MV-4-11 (cell line): ENCODE data around the gene UIMC1.
"Not testable (repeated sequence)": the region's sequence is repeated elsewhere in the genome, so short reads cannot be mapped to it uniquely, and the experiment has no call there.

Experiments
- DNase-seq: peaks from one replicate; lab custom pipeline; 2025; lab: John Stamatoyannopoulos, UW

Gene UIMC1

DNA sequence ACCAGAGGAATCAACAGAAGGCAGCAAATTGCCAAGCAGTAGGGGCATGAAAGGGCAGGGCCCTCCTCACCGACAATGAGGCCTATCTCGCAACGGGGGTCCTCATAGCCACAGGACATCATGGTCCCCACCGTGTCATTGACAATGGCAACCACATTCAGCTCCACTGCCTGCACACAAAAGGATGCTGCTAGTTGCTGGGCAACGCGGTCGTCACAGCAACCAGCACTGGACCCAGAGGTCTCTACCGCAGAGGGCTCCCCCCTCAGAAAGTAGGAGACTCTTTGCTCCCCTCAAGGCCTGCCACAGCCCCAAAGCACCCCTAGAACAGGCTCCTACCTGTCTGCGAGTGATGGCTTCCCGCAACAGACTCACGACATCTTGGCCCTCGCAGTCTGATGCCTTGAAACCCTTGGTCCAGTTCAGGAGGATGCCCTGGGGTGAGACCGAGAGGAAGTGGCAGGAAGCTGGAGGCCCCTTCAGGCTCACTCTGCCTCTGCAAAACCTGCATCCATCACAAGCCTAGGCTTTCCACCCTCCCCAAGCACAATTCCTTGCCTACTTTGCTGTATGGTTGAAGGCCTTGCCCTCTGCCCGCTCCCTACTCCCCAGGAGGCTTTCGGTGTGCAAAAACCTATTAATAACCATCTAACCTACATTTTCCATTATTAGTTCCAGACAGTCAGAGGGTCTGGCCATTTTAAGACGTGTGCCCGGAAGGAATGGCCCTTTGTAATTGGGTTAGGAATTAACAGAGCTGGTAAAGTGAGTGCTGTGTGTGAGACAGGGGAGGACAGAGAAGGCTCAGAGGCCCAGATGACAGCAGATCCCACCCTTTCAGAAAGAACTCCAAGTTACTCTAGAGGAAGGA, 122.6 kb downstream of the UIMC1 start:
- no peak for DNase-seq

DNA sequence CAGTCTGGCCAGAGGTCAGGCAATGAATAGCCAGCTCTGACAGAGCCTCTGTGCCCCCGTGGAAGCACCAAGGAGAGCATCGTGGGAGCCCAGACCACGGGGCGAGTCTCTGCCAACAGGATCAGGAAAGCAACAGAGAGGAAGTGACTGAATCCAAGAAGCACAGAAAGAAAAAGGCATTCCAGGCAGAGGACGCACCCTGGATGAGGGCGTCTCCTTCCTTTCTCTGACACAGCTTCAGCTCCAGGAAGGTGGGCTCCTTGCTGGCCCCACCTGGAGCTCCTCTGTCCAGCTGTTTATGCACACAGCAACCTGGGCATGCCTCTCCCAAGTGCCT, 124.0 kb downstream of the UIMC1 start:
- no peak for DNase-seq

DNA sequence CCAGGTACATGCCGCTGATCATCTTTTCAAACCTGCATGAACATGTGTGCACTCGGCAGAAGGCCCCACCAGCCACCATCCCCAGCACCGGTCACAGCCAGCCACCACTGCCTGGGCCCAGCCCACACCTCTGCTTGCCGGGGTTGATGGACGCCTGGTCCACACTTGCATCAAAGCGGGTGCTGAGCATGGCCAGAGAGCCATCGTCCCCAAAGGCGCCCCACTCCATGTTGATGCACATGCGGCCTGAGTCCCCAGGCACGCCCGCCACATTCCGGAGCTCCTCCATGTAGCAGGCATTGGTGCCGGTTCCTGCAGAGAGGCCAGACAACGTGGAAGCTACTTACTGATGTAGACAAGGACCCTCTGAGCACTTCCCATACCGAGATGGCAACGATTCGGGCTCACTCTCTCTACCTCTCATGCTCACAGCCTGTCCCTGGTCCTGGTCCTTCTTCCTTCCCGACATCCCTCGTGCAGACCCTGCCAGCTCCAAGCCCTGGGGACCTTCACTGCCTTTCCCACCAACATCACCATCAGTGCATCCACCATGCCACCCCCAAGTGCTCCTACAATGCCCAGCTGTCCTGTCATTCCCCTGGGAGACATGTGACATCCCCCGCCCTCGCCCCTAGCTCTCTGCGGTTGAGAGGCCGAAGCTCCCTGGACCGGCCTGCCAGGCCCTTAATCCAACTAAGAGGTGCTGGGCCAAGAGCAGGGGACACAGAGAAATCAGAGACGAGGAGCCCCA, 124.6 kb downstream of the UIMC1 start:
- no peak for DNase-seq

DNA sequence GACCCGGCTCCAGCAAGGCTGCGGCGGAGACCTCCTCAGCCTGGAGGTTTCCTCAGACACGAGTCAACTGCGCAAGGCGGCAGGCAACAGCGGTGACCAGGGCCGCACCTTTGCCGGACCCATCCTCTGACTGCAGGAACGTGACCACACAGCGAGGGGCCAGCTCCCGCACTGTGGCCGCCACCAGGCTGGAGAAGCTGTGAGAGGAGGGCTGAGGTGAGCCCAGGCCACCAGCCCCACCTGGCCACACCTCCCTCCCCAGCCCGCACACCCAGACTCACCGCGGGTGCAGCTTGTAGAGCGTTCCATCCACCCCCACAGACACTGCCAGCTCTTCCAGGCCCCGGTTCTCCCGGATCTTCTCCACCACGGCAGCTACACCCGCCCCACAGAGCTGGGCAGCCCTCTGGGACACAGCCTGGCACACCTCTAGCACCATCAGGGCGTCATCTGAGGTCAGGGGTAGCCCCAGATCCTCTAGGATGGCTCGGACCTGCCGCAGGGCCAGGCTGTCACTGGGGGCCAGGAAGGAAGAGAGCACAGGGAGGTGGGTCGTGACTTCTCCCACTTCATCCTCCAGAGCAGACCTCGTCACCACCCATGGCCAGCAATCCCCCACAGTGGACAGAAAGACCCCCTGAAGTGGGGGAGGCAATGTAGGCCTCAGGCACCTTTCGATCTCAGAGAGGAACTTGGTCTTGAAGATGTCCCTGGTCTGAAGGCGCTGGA, 125.4 kb downstream of the UIMC1 start:
- DNase-seq: no peak

DNA sequence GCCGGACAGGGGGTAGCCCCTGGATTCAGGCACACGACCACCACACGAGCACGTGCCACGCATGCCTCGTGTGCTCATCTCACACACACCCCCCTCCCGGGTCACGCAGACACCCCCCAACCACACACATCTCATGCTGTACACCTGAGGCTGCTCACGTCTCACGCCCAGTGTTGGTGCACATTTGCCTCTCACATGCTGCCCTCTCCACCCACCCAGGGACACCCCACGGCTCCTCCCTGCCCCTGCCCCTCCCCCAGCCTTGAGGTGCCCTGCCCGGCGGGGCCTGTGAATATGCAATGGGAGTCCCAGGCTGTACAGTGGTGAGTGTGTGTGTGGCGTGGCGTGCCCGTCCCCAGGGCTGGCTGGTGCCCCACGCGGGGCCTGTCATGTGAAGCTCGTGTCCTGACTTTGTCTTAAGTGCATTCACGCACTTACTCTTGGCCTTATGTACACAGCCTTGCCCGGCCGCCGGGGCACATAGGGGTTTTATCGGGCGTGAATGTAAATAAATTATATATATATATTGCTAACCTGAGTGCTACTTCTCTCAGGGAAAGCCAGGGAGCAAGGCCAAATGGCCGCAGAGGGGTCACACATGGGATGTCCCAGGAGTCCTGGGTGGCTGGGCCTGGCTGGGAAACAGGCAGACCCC, 126.1 kb downstream of the UIMC1 start:
- no peak for DNase-seq

DNA sequence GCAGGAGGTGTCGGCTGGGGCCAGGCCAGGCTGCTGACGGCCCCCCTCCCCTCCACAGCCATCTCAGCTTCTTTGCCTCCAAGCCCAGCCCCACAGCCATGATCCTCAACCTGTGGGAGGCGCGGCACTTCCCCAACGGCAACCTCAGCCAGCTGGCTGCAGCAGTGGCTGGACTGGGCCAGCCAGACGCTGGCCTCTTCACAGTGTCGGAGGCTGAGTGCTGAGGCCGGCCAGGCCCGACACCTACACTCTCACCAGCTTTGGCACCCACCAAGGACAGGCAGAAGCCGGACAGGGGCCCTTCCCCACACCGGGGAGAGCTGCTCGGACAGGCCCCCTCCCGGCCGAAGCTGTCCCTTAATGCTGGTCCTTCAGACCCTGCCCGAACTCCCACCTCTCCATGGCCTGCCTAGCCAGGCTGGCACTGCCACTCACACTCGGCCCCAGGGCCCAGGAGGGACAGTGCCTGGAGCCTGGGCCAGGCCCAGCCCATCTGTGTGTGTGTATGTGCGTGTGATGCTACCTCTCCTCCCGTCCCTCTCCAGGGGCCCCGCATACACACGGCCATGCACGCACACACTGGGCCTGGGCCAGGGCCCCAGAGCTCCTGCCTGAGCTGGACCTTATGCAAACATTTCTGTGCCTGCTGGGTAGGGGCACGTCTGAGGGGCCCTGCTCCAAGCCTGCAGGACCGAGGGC, 126.8 kb downstream of the UIMC1 start:
- DNase-seq: no peak

DNA sequence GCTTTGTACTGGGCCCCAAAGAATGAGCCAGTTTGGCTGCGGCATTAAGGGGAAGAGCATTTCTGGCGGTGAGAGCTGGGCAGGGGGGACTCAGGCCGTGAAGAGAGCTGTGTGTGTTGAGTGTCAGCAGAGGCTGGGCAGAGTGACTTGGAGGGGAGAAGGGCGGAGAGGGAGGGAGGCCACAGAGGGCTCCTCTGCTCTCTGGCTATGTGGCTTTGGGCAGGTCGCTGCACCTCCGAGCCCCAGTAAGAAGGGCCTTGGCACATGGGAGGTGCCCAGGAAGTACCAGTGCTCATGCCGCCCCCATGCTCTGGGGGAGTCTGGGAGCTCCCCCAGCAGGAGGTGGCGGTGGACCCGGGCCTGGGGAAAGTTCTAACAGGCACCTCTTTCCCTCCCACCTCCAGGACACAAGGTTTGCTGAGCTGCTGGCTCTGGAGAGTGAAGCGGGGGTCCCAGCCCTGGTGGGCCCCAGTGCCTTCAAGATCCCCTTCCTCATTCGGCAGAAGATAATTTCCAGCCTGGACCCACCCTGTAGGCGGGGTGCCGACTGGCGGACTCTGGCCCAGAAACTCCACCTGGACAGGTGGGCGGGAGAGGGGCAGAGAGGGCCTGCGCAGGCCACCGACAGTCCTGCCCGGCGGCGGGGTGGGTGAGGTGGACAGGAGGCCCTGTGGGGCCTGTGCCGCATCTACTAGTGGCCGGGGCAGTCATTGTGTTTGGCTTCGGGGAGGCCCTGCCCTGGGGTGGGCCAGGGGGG, 127.5 kb downstream of the UIMC1 start:
- DNase-seq: no peak

DNA sequence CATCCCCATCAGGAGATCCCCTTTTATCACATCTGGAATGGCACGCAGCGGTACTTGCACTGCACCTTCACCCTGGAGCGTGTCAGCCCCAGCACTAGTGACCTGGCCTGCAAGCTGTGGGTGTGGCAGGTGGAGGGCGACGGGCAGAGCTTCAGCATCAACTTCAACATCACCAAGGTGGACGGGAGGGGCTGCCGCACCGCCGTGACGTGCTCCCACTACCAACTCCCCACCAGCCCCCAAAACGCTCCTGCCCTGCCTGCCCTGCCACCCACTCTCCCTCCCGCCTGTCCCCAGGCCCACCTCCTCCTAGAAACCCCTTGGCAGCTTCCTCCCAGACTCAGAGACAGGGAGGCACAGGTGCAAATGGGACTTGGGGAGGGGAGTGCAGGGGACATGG, 128.1 kb downstream of the UIMC1 start:
- DNase-seq: no peak

DNA sequence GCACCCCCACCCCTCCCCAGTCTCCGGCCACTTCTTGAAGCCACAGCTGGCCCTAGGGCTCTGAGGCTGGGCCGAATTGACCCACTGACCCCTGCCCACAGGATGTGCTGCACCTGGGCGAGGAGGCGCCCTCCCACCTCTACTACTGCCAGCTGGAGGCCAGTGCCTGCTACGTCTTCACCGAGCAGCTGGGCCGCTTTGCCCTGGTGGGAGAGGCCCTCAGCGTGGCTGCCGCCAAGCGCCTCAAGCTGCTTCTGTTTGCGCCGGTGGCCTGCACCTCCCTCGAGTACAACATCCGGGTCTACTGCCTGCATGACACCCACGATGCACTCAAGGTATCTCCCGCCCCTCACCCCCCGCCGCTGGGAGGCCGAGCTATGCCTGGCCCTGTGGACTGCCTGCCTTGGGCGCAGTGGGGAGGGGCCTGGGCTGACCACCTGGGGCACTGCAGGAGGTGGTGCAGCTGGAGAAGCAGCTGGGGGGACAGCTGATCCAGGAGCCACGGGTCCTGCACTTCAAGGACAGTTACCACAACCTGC, 128.7 kb downstream of the UIMC1 start:
- DNase-seq: no peak

DNA sequence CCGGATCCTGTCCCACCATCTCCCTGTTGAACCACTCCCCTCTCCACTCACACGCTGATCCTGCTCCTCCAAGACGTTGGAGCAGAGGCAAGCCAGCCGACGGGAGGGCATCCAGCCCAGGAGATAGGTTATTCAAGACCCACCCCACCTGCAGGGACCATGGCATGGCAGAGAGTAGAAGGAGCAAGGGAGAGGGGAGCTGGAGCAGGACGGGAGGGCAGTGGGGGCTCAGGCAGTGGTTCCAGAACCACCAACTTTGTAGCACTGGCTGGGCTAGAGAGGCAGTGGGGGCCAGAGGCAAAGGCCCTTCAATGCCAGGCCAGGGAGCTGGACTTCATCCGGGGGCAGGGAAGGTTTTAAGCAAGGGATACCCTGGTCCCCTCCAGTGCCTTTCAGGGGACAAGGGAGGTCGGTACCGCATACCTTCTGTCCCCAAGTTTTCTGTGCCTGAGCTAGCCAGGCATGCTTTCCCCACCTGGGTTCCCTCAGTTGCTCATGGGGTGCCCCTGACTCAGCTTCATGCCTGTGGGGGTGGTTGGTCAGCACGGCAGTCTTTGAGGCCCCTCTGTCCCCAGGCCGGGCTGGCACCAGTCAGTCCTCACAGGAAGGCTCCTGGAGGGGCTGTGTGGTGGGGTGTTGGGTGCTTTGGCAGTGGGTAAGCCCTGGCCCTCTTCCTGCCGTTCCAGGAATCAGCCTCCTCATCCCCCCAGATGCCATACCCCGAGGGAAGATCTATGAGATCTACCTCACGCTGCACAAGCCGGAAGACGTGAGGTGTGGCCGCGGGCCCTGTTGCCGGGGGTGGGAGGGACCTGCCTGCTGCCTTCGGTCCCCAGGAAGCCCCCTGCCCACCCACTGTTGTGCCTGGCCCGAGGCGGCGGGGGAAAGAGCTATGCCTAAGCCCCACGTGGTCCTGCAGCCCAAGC, 129.8 kb downstream of the UIMC1 start:
- DNase-seq: no peak

DNA sequence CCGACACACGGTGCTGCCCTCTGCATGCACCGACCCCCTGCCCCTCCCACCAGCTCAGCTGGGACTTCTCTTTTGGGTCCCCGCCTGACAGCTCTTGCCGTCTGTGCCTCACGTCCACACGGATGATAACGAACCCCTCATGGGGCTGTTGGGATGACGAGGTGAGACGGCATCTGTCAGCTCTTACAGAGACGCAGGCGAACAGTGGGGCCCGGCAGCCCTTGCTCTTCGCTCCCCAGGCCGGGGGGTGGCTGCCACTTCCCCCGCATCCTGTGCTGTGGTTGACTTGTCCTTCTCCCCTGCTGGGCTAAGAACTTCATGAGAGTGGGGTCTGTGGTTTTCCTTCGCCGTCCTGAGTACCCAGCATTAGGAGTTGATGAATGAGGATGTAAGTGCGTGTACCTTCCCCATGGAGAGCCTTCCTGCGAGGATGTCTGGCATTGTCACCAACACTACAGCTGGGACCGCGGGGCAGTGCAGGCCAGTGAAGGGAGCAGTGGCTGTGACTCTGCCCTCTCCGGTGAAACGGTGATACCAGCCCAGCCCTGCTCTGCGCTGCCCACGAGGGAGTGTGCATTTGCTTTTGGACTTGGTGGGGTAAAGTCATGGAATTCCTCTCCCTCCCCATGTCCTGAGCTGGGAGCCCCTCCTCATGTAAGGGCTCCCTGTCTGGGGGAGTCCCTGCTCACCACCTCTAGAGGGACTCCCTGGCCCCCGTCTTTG, 130.6 kb downstream of the UIMC1 start:
- DNase-seq: no peak

DNA sequence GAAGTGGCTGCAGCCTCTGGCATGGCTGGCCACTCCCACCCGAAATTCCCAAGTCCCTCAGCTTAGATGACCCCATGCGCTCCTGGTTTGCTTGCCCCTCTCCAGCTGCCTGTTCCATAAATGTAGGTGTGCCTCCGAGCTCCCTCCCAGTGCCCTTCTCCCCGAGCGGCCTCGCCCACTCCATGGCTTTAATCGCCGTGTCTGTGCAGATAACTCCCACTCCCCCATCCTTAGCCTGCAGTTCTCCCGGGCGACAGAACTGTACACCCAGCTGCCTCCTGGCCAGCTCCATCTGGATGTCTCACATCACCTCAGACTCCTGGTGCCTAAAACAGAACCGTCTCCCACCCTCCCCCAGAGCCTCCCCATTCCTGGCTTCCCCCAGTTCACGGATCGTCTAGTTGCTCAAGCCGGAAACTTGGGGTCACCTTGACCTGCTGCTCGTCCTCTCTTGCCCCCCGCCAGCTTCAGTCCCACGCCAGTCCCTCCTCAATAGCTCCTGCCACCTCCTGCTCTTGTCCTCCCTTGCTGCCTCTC, 131.5 kb downstream of the UIMC1 start:
- DNase-seq: no peak

DNA sequence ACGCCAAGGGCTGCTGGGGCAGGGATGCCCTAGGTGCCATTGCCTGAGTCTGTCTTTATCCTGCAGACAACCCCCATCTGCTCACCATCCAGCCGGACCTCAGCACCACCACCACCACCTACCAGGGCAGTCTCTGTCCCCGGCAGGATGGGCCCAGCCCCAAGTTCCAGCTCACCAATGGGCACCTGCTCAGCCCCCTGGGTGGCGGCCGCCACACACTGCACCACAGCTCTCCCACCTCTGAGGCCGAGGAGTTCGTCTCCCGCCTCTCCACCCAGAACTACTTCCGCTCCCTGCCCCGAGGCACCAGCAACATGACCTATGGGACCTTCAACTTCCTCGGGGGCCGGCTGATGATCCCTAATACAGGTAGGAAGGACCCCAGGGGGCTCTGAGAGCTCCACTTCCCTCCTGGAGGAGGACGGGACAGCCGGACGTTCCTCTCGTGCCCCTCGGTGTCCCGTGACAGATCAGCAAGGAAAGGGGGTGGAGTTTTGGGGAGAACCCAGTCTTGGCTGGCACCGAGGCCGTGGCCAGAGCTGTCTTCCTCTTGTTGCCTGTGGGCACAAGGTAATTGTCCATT, 132.3 kb downstream of the UIMC1 start:
- DNase-seq: no peak

DNA sequence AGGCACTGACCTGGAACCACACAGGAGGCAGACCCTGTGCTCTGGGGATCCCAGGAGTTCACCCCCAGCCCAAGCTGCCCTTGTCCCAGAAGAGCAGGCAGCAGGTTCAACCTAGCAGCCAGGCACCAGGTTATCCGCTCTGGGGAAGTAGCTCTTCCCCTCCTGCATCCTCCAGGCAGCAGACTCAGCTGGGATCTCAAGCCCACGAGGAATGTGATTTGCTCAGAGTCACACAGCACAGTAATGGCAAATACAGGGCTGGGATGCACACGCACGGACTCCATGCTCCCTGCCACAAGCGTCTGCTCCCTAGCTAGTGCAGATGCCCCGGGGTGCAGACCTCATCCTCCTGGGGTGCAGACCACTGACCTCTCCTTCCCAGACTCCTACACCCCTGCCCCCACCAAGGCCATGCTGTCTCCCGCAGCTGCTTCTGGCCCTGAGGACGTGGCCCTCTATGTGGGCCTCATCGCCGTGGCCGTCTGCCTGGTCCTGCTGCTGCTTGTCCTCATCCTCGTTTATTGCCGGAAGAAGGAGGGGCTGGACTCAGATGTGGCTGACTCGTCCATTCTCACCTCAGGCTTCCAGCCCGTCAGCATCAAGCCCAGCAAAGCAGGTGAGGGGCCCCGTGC, 132.9 kb downstream of the UIMC1 start:
- no peak for DNase-seq

DNA sequence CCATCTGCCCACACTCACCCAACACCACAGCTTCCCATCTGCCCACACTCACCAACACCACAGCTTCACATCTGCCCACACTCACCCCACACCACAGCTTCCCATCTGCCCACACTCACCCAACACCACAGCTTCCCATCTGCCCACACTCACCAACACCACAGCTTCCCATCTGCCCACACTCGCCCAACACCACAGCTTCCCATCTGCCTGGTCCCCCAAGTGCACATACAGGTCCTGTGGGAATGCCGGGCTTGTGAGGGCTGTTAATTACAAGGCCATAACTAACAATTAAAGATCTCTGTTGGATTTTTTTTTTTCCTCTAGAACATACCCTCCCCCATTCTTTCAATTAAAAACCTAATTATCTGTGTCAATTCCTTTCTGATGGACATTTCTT, 133.6 kb downstream of the UIMC1 start:
- not testable (repeated sequence) for DNase-seq

DNA sequence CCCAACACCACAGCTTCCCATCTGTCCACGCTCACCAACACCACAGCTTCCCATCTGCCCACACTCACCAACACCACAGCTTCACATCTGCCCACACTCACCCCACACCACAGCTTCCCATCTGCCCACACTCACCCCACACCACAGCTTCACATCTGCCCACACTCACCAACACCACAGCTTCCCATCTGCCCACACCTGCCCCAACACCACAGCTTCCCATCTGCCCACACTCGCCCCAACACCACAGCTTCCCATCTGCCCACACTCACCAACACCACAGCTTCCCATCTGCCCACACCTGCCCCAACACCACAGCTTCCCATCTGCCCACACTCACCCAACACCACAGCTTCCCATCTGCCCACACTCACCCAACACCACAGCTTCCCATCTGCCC, 134.0 kb downstream of the UIMC1 start:
- DNase-seq: not testable (repeated sequence)

DNA sequence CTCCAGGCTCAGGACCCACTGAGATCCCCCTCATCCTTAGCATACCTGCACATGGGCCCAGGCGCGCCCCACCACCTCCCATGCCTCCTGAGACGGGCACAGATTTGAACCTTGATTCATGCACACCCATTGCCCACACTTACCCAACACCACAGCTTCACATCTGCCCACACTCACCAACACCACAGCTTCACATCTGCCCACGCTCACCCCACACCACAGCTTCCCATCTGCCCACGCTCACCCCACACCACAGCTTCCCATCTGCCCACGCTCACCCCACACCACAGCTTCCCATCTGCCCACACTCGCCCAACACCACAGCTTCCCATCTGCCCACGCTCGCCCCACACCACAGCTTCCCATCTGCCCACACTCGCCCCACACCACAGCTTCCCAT, 135.9 kb downstream of the UIMC1 start:
- DNase-seq: not testable (repeated sequence)

DNA sequence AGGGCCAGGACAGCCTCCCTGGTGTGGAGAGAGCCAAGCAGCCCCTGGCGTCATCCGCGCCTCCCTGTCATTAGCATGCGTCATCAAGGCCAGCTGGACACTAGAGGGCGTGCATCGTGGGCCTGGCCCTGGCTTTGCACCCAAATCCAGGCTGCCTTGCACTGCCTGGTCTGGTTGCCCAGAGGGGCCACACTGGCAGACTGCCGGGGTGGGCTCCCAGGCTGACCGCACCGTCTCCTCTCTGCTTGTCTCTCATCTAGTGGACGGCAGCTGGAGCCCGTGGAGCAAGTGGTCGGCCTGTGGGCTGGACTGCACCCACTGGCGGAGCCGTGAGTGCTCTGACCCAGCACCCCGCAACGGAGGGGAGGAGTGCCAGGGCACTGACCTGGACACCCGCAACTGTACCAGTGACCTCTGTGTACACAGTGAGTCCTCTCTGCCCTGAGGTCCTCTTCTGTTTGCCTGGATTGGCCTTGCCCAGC, 136.4 kb downstream of the UIMC1 start:
- DNase-seq: no peak
